NB4 (cell line): ENCODE data around the gene TMEM18.

ENCODE experiments used
- POLR2A ChIP-seq: IDR thresholded peaks from 2 replicates; pipeline ENCODE4 v1.6.1; 2011; ENCODE audit warnings: mild to moderate bottlenecking; ENCODE audit not compliant: insufficient read length; ENCODE audit errors: extremely low read depth
- TF ChIP-seq, protein P1 (sequence below): IDR thresholded peaks from one replicate; pipeline ENCODE4 v1.5.1; 2012; ENCODE audit warnings: low read depth, low read length
- TF ChIP-seq, protein P2 (sequence below): IDR thresholded peaks from 2 replicates; pipeline ENCODE4 v1.6.1; 2011; ENCODE audit warnings: low read depth, low read length

DNA sequence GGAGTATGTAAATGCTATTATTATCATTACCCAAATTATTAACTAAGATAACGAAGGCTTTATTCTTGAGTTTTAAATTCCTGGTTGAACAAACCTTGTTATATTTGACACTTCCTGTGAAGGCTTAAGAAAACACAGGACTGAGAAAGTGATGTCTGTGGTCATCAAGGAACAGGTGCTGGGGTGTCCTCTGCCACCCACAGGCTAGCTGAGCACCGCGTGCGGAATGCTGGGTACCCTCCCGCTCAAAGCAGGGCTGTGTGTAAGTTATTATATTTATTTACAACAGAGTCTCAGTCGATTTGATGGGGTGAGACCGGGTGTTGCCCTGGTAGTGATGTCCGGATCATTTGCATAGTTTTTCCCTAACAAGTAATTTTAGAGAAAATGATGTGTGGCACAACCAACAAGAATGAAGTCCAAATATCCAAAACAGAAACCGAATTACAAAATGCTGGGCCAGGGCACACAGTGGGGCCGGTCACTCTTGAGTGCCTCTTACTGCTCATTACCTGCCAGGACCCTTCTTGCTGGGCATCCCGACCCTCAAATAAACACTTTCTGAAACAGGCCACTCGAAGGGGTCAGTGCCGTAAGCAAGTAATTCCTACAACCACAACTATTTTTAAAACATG is 49.2 kb downstream of the TMEM18 start:
- TF ChIP-seq, protein P1, sequence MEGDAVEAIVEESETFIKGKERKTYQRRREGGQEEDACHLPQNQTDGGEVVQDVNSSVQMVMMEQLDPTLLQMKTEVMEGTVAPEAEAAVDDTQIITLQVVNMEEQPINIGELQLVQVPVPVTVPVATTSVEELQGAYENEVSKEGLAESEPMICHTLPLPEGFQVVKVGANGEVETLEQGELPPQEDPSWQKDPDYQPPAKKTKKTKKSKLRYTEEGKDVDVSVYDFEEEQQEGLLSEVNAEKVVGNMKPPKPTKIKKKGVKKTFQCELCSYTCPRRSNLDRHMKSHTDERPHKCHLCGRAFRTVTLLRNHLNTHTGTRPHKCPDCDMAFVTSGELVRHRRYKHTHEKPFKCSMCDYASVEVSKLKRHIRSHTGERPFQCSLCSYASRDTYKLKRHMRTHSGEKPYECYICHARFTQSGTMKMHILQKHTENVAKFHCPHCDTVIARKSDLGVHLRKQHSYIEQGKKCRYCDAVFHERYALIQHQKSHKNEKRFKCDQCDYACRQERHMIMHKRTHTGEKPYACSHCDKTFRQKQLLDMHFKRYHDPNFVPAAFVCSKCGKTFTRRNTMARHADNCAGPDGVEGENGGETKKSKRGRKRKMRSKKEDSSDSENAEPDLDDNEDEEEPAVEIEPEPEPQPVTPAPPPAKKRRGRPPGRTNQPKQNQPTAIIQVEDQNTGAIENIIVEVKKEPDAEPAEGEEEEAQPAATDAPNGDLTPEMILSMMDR: no peak
- no peak for TF ChIP-seq POLR2A
- TF ChIP-seq, protein P2, sequence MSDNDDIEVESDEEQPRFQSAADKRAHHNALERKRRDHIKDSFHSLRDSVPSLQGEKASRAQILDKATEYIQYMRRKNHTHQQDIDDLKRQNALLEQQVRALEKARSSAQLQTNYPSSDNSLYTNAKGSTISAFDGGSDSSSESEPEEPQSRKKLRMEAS: no peak
